GM12891 (cell line): ENCODE results near the gene HOTAIR.

Experiments used
- DNase-seq: peaks from one replicate; pipeline ENCODE4 v3.0.0; 2011; ENCODE audit warnings: low spot score; ENCODE audit not compliant: insufficient read length
- FAIRE-seq: peaks from 2 replicates; lab custom pipeline; 2011; peaks lifted over from hg19 to GRCh38; lab: Jason Lieb, UNC
- PAX5 ChIP-seq: IDR thresholded peaks from 2 replicates; pipeline ENCODE4 v1.6.1; 2011; ENCODE audit warnings: low read length, moderate library complexity, mild to moderate bottlenecking; ENCODE audit not compliant: insufficient read depth, severe bottlenecking
- POLR2A ChIP-seq: IDR thresholded peaks from 2 replicates; pipeline ENCODE4 v1.6.1; 2011; ENCODE audit warnings: low read depth, low read length, control low read depth
- POLR2AphosphoS5 ChIP-seq: IDR thresholded peaks from 2 replicates; pipeline ENCODE4 v1.6.1; 2011; ENCODE audit warnings: low read depth, low read length, control low read depth
- POU2F2 ChIP-seq: IDR thresholded peaks from 2 replicates; pipeline ENCODE4 v1.6.1; 2011; ENCODE audit warnings: low read depth, mild to moderate bottlenecking, control low read depth, low read length, moderate library complexity
- SPI1 ChIP-seq: IDR thresholded peaks from 2 replicates; pipeline ENCODE4 v1.6.1; 2011; ENCODE audit warnings: low read depth, low read length, control low read depth
- TAF1 ChIP-seq: IDR thresholded peaks from 2 replicates; pipeline ENCODE4 v1.6.1; 2011; ENCODE audit warnings: low read depth, low read length, control low read depth

The HOTAIR gene

DNA sequence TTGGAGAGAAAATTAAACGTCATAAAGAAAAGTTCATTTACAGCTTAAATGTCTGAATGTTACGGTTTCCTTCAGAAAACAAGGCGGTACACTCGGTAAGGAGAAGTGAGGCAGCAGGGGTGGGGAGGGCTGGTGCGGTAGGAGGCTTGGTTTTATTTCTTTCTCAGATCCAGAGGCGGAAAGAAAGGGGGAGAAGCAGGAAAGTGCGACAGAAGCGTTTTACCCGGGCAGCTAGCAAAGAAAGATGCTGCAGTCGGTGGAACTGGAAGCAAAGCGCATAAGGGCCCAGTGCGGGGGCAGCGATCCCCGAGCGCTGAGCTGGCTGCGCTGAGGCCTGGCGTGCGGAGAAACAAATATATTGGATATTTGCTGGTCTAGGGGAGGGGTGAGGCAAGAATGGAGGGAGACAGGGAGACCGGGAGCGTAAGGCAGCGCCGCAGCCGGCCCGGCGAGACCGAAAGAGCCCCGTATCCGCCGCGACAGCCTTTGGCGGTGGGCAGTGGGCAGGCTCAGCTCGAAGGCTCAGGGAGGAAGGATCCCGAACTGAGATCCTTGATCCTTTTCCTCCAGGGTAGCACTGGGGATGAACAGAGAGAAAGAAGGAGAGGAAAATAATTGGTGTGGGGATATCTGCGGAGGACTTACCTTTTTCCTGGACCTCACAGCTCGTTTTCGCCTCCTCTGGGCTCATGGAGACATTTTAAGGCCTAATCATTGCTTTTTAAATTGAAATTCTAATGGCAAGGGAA lies 8.2 kb downstream of the HOTAIR start:
- no peak for FAIRE-seq
- TF ChIP-seq TAF1 (no peak), PAX5 (no peak), POLR2AphosphoS5 (no peak), POLR2A (no peak), SPI1 (no peak), POU2F2 (no peak)
- no peak for DNase-seq

DNA sequence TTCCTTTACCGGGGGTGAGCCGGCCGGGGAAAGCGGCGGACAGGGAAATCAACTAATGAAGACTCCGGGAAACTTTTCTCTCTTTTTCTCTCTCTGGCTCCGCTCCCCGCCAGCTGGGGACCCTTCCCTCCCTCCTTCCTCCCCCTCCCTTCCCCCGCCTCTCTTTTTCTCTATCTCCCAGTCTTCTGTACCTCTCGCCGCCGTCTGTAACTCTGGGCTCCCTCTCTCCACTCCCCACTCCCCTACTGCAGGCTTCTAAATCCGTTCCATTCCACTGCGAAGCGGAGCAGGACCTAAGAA lies 8.7 kb downstream of the HOTAIR start:
- DNase-seq (no peak), FAIRE-seq (no peak)

DNA sequence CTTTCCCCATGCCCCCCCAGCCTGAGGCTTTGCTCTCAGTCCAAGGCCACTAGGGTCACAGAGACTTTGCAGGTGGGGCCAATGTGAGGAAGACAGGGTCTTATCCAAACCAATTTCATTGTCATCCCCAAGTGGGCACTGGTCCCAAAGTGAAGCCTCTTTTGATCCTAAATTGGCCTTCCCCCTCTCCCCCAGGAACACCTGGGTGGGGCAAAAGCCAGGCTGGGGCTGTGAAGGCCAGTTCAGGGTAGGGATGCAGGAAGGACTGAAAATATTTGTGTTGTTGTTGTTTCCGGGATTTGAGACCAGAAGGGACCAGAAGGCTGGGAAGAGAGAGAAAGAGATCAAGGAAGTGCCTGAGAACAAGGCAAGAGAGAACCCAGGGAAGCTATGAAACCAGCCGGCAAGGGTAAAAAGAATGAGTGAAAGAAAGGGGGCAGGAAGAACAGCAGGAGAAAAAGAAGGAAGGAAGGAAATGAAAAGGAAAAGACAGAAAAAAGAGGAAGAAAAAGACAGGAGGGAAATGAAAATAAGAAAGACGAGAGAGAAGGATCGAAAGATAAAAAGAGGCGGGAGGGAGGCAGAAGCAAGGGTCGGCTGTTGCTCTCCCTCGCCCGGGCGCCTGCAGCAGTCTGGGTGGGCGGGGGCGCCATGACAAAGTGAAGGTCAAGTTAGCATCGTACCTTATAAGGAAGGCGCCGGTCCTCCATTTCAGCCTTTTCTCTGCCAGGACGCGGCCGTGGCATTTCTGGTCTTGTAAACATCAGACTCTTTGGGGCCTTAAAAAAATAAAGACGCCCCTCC lies 9.3 kb downstream of the HOTAIR start:
- FAIRE-seq = no peak
- no peak for DNase-seq
- no peak for TF ChIP-seq SPI1
- no peak for TF ChIP-seq PAX5
- TF ChIP-seq TAF1 = no peak
- TF ChIP-seq POLR2A = no peak

More for the DNA sequence above, 8.7 kb downstream of the HOTAIR start:
- TF ChIP-seq PAX5 = no peak
- TF ChIP-seq TAF1 = no peak
- TF ChIP-seq POU2F2 = no peak
- no peak for TF ChIP-seq SPI1
- no peak for TF ChIP-seq POLR2AphosphoS5
- TF ChIP-seq POLR2A = no peak

DNA sequence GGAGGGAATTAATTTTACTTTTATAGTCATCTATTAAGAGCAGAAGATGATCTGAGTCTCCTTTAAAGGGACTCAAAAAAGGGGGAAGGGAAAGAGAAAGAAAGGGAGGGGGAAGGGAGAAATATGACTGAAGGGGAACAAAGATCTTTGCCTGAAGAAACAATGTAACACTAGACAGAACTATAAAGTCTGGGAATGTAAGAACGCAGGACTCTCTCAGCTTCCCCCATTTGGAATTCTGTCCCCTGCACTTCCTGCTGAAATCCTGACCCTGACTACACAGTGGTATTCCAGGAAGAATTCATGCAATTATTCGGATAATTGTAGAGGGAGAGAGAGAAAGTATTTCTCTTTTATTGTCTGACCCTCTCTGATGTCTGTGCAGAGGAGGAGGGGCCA lies 10.4 kb downstream of the HOTAIR start:
- FAIRE-seq (no peak), DNase-seq (no peak)
- no peak for TF ChIP-seq SPI1
- TF ChIP-seq POU2F2 = no peak
- no peak for TF ChIP-seq TAF1
- no peak for TF ChIP-seq POLR2AphosphoS5
- TF ChIP-seq POLR2A = no peak
- TF ChIP-seq PAX5 = no peak

DNA sequence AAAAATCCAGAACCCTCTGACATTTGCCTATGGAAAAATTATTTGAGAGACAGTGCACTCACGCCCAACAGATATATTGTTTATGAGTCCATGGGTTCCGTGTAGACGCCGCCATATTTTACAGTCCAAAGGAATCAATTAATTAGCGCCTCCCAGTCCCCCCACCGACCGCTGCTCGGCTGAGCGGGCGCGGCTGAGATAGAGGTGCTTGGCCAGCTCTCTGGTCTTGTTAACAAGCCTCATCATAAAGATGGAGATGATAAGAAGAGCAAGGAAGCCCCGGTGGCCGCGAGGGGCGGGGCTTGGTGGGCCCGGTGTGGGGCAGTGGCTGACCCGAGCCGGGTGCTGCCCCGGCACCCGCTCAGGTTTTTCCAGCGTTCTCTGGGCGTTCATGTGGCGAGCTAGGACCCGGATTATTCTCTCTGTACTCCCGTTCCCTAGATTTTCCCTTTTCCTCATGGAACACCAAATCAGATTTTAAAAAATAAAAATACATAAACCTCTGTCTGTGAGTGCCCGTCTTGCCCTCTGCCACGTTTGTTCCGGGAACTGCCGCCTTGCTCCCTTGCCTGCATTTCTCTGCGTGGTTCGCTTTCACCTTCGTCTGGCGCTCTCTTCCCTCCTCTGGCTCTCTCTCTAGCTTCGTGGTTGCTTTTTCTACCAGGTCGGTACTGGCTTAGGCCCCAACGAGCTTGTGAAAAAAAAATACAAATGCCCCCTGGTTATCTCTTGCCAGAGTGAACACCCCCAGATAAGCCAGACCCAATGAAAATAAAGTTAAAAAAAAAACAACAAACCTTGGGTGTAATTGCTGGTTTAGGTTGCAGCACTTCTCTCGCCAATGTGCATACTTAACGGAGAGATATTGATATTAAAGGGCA lies 11.1 kb downstream of the HOTAIR start:
- FAIRE-seq = no peak
- TF ChIP-seq POU2F2 (no peak), POLR2AphosphoS5 (no peak), PAX5 (no peak), SPI1 (no peak), TAF1 (no peak), POLR2A (no peak)
- no peak for DNase-seq

DNA sequence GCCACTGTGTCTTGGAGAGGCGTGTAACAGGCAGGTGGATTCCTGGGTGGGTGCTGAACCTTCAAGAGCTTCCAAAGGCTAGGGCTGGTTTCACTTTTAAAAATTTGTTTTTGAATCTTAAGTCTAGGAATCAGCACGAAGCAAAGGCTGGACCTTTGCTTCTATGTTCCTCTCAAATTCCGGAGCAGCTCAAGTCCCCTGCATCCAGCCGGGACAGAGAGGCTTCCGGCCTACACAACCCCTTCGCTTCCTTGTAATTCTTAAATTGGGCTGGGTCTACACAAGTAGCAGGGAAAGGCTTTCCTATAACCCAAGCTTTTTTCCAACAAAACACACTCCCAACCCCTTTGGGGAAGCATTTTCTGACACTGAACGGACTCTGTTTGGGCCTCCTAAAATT lies 11.7 kb downstream of the HOTAIR start:
- no peak for FAIRE-seq
- DNase-seq = no peak
- TF ChIP-seq POU2F2 (no peak), TAF1 (no peak), POLR2A (no peak), POLR2AphosphoS5 (no peak), SPI1 (no peak), PAX5 (no peak)

DNA sequence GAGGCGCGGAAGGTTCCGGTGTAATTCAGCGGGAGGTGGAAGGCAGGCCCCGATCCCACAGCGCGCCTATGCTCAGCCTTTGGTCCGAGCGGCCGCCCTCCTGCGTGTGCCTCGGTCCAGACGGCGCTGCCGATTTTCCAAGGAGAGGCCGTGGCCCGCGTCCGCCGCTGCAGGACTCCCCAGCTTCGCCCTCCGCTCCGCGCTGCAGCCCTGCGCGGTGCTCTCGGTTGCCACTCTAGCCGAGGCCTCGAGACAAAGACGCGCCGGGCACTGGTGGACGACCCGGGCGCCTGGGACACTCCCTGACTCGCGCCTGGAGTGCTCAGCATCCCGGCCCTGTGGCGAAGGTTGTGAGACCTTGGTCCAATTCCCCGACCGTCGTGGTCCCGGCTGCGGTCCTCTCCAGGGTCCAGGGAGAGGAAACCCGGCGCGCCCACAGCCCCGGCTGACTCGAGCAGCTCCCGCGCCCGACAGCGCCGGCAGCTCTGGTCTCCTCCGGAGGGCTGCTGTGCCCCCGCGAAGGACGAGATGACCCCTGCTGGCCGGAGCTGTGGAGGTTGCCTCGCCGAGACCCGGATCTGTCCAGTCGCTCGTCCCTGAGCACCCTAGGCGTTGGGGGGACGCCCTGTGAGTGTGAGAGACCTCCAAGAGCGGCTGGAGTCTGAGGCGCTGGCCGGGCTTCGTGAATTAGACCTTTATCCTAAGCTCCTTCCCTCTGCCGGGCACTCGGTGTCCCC lies 13.6 kb downstream of the HOTAIR start:
- no peak for DNase-seq
- no peak for FAIRE-seq
- TF ChIP-seq PAX5 (no peak), TAF1 (no peak), SPI1 (no peak), POLR2A (no peak), POU2F2 (no peak), POLR2AphosphoS5 (no peak)

DNA sequence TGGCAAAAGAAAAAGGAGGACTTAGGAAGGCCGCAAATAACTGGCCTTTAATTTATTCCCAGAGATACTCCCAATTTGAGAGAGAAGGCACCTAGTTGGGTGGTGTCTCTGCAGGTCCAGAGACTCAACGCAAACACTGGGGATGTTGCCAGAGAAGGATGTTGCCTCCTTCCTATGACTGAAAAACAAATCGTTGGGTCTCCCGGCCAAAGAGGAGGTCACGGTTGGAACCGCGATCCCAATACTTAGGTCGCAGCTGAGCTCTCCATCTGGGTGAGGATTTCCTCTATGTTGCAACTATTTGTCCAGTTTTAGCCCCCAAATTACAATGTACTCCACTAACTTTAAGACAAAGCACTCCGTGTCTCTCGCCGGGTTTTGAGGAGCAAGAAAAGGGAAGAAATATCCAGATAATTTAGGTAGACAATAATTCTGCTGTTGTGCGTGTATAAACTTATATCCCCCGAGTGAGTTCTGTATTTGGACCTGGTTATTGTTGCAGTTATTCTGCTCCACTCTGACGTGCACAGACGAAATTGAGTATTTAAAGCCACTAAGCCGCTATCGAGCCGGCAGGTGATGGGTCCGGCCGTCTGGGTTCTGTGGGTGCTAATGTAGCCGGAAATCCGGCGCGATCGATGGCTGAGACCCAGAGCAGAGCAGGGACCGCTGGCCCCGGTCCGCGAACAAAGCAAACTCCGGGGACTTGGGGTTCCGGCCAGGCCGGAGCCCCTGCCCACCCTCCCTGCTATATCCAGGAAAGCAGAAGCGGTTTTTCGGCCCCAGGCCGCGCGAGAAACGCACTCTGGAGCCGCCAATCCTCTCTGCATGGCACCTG lies 14.3 kb downstream of the HOTAIR start:
- DNase-seq (no peak), FAIRE-seq (no peak)
- TF ChIP-seq POU2F2 = no peak
- no peak for TF ChIP-seq POLR2A
- no peak for TF ChIP-seq PAX5
- TF ChIP-seq TAF1 = no peak
- TF ChIP-seq POLR2AphosphoS5 = no peak
- no peak for TF ChIP-seq SPI1

DNA sequence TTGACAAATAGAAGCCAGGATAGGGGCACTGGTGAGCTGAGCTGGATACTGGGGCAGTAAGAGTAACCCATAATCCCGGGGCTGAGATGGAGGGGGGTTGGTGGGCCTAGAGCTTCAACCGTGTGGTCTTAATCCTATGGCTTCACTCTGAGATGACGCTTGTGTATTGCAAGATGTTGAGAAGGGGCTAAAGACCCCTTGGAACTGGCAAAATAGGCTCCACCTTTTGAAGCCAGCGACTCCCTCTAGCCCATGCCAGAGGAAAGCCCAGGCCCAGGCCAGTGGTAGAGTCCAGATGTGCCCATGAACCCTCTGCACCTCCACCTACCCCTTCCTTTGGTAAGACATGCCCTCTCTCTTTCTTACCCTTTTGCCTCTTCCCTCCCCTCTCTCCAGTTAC lies 15.4 kb downstream of the HOTAIR start:
- FAIRE-seq (no peak), DNase-seq (no peak)
- TF ChIP-seq POLR2A (no peak), TAF1 (no peak), SPI1 (no peak), POU2F2 (no peak)
